Mesenchymal stem cell (in vitro differentiated cells and primary cell): ENCODE measurements around the gene PDK2.

Experiments
- DNase-seq: peaks from one replicate; pipeline ENCODE4 v3.0.0-alpha.2; 2013
- H2AFZ ChIP-seq: one replicate; pipeline ENCODE4 v1.6.1; 2013; ENCODE audit warnings: low read depth, mild to moderate bottlenecking, control low read depth, inconsistent platforms, low read length, moderate library complexity
- H2AK5ac ChIP-seq: 2 replicates; pipeline ENCODE4 v1.6.1; 2013; ENCODE audit warnings: low read length, moderate library complexity, mild to moderate bottlenecking, inconsistent platforms; ENCODE audit not compliant: severe bottlenecking
- H2BK120ac ChIP-seq: one replicate; pipeline ENCODE4 v1.6.1; 2013; ENCODE audit warnings: low read depth, mild to moderate bottlenecking, inconsistent platforms, low read length, moderate library complexity
- H2BK12ac ChIP-seq, 2 experiments: one replicate each; pipeline ENCODE4 v1.6.1; 2013; ENCODE audit warnings: inconsistent platforms in 2 of 2, low read length in 2 of 2, mild to moderate bottlenecking in 2 of 2, moderate library complexity in 2 of 2, control low read depth in 1 of 2
- H2BK15ac ChIP-seq: one replicate; pipeline ENCODE4 v1.6.1; 2013; ENCODE audit warnings: mild to moderate bottlenecking, low read depth, inconsistent platforms; ENCODE audit not compliant: poor library complexity, severe bottlenecking
- H2BK5ac ChIP-seq: 2 replicates; pipeline ENCODE4 v1.6.1; 2013; ENCODE audit warnings: low read depth, mild to moderate bottlenecking, low read length, control low read depth, inconsistent platforms; ENCODE audit not compliant: poor library complexity, severe bottlenecking
- H3K14ac ChIP-seq, 2 experiments: one replicate each; pipeline ENCODE4 v1.6.1; 2013; ENCODE audit warnings: inconsistent platforms in 2 of 2, low read length in 2 of 2, control low read depth in 1 of 2, mild to moderate bottlenecking in 1 of 2, moderate library complexity in 1 of 2
- H3K18ac ChIP-seq, 2 experiments: one replicate each; pipeline ENCODE4 v1.6.1; 2013; ENCODE audit warnings: inconsistent platforms in 2 of 2, low read length in 2 of 2, control low read depth in 1 of 2, low read depth in 1 of 2, mild to moderate bottlenecking in 1 of 2
- H3K23ac ChIP-seq, 2 experiments: one replicate each; pipeline ENCODE4 v1.6.1; 2013; ENCODE audit warnings: inconsistent platforms in 2 of 2, low read length in 2 of 2, mild to moderate bottlenecking in 2 of 2, moderate library complexity in 2 of 2, control low read depth in 1 of 2
- H3K27ac ChIP-seq: 2 replicates; pipeline ENCODE4 v1.5.1; 2013; ENCODE audit warnings: mild to moderate bottlenecking, moderate library complexity, low read length, control low read depth, inconsistent platforms; ENCODE audit not compliant: poor library complexity, severe bottlenecking
- H3K27me3 ChIP-seq, 2 experiments: 2 replicates each; pipeline versions ENCODE4 v1.6.1 to v1.7.0; 2013; ENCODE audit warnings: low read length in 2 of 2, mild to moderate bottlenecking in 2 of 2, moderate library complexity in 2 of 2, control low read depth in 1 of 2, inconsistent platforms in 1 of 2; ENCODE audit not compliant: control insufficient read depth in 1 of 2, insufficient read depth in 1 of 2
- H3K36me3 ChIP-seq, 2 experiments: 2 replicates each; pipeline versions ENCODE4 v1.6.1 to v1.7.0; 2013; ENCODE audit warnings: low read length in 2 of 2, control low read depth in 1 of 2, inconsistent platforms in 1 of 2, low read depth in 1 of 2, mild to moderate bottlenecking in 1 of 2; ENCODE audit not compliant: insufficient read depth in 2 of 2, control insufficient read depth in 1 of 2
- H3K4ac ChIP-seq, 2 experiments: one replicate each; pipeline ENCODE4 v1.6.1; 2013; ENCODE audit warnings: inconsistent platforms in 2 of 2, low read length in 2 of 2, mild to moderate bottlenecking in 2 of 2, moderate library complexity in 2 of 2, control low read depth in 1 of 2, low read depth in 1 of 2
- H3K4me1 ChIP-seq: 2 replicates; pipeline ENCODE4 v1.6.1; 2013; ENCODE audit warnings: low read depth, low read length, control low read depth; ENCODE audit not compliant: control insufficient read depth, insufficient read depth
- H3K4me2 ChIP-seq: 2 replicates; pipeline ENCODE4 v1.6.1; 2013; ENCODE audit warnings: low read length, mild to moderate bottlenecking, inconsistent platforms; ENCODE audit not compliant: poor library complexity, severe bottlenecking
- H3K4me3 ChIP-seq, 2 experiments: 2 replicates each; pipeline versions ENCODE4 v1.5.1 to v1.7.0; 2013; ENCODE audit warnings: low read length in 2 of 2, mild to moderate bottlenecking in 2 of 2, control low read depth in 1 of 2, low read depth in 1 of 2; ENCODE audit not compliant: insufficient read depth in 1 of 2
- H3K79me1 ChIP-seq: replicated peaks from 2 replicates; pipeline ENCODE4 v1.6.1; 2013; ENCODE audit warnings: mild to moderate bottlenecking, control low read depth, low read length, inconsistent platforms; ENCODE audit not compliant: poor library complexity, severe bottlenecking
- H3K9ac ChIP-seq: 2 replicates; pipeline ENCODE4 v1.7.0; 2013; ENCODE audit warnings: mild to moderate bottlenecking, low read length, moderate library complexity
- H3K9me3 ChIP-seq: 2 replicates; pipeline ENCODE4 v1.7.0; 2013; ENCODE audit warnings: mild to moderate bottlenecking, low read length; ENCODE audit not compliant: control insufficient read depth
- H4K8ac ChIP-seq: one replicate; pipeline ENCODE4 v1.6.1; 2013; ENCODE audit warnings: inconsistent platforms, mild to moderate bottlenecking, low read length, moderate library complexity
- H4K91ac ChIP-seq: one replicate; pipeline ENCODE4 v1.6.1; 2013; ENCODE audit warnings: mild to moderate bottlenecking, low read length, inconsistent platforms
- WGBS: methylation state at CpG from one replicate; pipeline ENCODE4 v1.1.7; 2013; ENCODE audit warnings: mixed read lengths; 5-methylcytosine and 5-hydroxymethylcytosine counted together

The PDK2 gene

DNA sequence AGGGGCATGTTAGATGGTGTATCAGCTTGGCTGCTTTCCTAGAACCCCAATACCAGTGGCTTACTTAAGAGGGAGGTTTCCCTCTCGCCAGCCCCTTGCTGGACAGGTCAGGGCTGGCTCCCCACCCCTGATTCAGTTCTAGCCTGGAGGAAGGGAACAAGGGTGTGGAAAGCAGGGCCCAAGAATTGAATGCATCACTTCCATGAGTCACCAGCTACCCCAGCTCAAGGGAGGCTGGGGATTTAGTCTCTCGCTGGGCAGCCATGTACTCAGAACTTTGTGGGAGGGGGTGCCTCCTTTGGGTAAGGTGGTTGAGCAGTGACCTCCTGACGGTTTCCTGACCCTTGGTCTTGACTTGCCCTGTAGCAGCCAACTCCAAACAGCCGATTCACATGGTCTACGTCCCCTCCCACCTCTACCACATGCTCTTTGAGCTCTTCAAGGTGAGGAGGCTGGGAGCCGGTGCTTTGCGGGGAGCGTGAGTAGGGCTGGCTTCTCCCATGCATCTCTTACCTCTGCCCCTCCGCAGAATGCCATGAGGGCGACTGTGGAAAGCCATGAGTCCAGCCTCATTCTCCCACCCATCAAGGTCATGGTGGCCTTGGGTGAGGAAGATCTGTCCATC, 12.8 kb downstream of the PDK2 start:
- Histone ChIP-seq H3K9me3 (no peaks in the 10 kb centered on the region), H3K23ac (no peak overlapping the region), H3K27me3 (no peaks in the 10 kb centered on the region)

DNA sequence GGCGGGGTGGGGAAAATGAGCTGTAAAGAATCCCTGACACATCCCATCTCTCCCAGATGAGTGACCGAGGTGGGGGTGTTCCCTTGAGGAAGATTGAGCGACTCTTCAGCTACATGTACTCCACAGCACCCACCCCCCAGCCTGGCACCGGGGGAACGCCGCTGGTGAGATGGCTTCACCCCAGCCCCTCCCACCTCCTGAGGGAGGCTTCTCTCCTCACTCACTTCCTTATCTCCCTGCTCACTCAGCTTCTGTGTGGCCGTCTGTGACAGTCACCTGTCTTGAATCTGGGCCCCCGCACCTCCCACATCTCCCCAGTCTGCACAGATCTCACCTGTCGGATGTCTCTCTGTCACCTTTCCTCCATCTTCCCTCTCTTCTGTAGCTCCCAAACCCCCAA, 13.4 kb downstream of the PDK2 start:
- peaks cover 0 to 4% of the 10 kb centered on the region in 2 experiments for H3K27me3 ChIP-seq
- peaks cover 21% of the 10 kb centered on the region for H3K4me1 ChIP-seq
- no peak overlapping the region for H4K8ac ChIP-seq
- H3K79me1 ChIP-seq: peaks cover 15% of the 10 kb centered on the region
- H3K9ac ChIP-seq: no peak overlapping the region
- H3K4ac ChIP-seq: no peak overlapping the region
- H2AFZ ChIP-seq: no peak overlapping the region
- H2BK15ac ChIP-seq: no peak overlapping the region
- peaks cover 53 to 94% of the 10 kb centered on the region in 2 experiments for H3K36me3 ChIP-seq
- H4K91ac ChIP-seq: no peak overlapping the region
- H2BK5ac ChIP-seq: no peak overlapping the region
- H3K4me3 ChIP-seq: no peak overlapping the region
- no peak overlapping the region for H2BK120ac ChIP-seq
- DNase-seq: no peak
- H3K14ac ChIP-seq: no peak overlapping the region
- no peak overlapping the region for H3K18ac ChIP-seq
- 89% methylated on average over 8 of the region's 9 CpGs for WGBS
- no peak overlapping the region for H3K4me2 ChIP-seq
- H3K23ac ChIP-seq: no peak overlapping the region
- H2BK12ac ChIP-seq: no peak overlapping the region
- no peak overlapping the region for H3K27ac ChIP-seq
- H2AK5ac ChIP-seq: no peak overlapping the region
- H3K9me3 ChIP-seq: no peaks in the 10 kb centered on the region

More for the DNA sequence above, 12.8 kb downstream of the PDK2 start:
- H3K9ac ChIP-seq: no peak overlapping the region
- H3K36me3 ChIP-seq: peaks cover 53 to 91% of the 10 kb centered on the region in 2 experiments
- H2BK15ac ChIP-seq: no peak overlapping the region
- H2BK12ac ChIP-seq: no peak overlapping the region
- no peak overlapping the region for H2BK120ac ChIP-seq
- H3K27ac ChIP-seq: no peak overlapping the region
- H3K79me1 ChIP-seq: peaks cover 20% of the 10 kb centered on the region
- no peak overlapping the region for H3K4ac ChIP-seq
- no peak overlapping the region for H3K4me2 ChIP-seq
- no peak overlapping the region for H3K4me3 ChIP-seq
- H4K8ac ChIP-seq: no peak overlapping the region
- no peak overlapping the region for H3K14ac ChIP-seq
- peaks cover 23% of the 10 kb centered on the region for H3K4me1 ChIP-seq
- no peak overlapping the region for H4K91ac ChIP-seq
- no peak overlapping the region for H2BK5ac ChIP-seq
- H2AK5ac ChIP-seq: no peak overlapping the region
- H2AFZ ChIP-seq: no peak overlapping the region
- DNase-seq: peak; percentile 29
- 89% methylated on average over 10 of the region's 10 CpGs for WGBS
- no peak overlapping the region for H3K18ac ChIP-seq

DNA sequence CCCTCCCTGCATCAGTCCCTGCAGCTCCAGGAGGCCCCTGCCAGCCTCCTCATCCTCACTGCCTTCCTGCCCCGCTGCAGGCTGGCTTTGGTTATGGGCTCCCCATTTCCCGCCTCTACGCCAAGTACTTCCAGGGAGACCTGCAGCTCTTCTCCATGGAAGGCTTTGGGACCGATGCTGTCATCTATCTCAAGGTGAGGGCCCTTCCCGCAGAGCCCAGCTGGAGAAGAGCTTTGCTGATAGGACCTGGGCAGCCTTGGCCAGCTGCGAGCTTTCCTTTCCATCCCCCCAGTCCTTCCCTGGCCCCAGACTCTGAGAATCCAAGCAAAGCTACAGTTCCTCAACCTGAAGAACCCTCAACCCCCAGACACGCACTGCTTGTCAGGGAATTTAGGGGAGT, 14.1 kb downstream of the PDK2 start:
- Histone ChIP-seq H3K18ac (no peak overlapping the region), H3K36me3 (peaks cover 53 to 94% of the 10 kb centered on the region in 2 experiments), H2BK15ac (no peak overlapping the region), H2AFZ (no peak overlapping the region), H2AK5ac (no peak overlapping the region), H3K79me1 (peaks cover 10% of the 10 kb centered on the region), H2BK120ac (no peak overlapping the region), H3K4me2 (no peak overlapping the region), H3K23ac (no peak overlapping the region), H2BK5ac (no peak overlapping the region), H3K4me3 (no peak overlapping the region), H3K27ac (no peak overlapping the region), H4K91ac (no peak overlapping the region), H3K4ac (no peak overlapping the region), H3K14ac (no peak overlapping the region), H2BK12ac (no peak overlapping the region), H3K27me3 (peaks cover 0 to 4% of the 10 kb centered on the region in 2 experiments), H3K9ac (no peak overlapping the region), H4K8ac (no peak overlapping the region), H3K4me1 (peaks cover 28% of the 10 kb centered on the region), H3K9me3 (no peaks in the 10 kb centered on the region)
- WGBS: 85% methylated on average over 7 of the region's 7 CpGs
- no peak for DNase-seq

DNA sequence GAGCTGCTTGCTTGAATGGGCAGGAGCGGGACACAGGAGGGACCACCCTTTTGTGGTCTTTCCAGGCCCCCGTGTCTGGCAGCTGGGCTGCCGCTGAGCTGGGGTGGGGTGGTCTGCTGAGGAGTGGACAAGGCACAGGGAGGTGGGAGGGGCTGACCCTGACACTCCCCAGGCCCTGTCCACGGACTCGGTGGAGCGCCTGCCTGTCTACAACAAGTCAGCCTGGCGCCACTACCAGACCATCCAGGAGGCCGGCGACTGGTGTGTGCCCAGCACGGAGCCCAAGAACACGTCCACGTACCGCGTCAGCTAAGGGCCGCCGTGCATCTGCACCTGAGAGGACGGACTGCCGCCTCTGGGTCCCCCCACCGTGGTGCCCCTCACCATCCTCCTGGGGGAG, 14.6 kb downstream of the PDK2 start:
- Histone ChIP-seq H3K27me3 (peaks cover 0 to 4% of the 10 kb centered on the region in 2 experiments), H4K91ac (no peak overlapping the region), H2BK120ac (no peak overlapping the region), H3K9ac (no peak overlapping the region), H3K4me1 (peaks cover 32% of the 10 kb centered on the region), H3K4me2 (no peak overlapping the region), H2AK5ac (no peak overlapping the region), H3K27ac (no peak overlapping the region), H3K4me3 (no peak overlapping the region), H3K23ac (no peak overlapping the region), H3K18ac (no peak overlapping the region), H2BK15ac (no peak overlapping the region), H3K4ac (no peak overlapping the region), H4K8ac (no peak overlapping the region), H3K14ac (no peak overlapping the region), H2BK12ac (no peak overlapping the region), H2AFZ (no peak overlapping the region), H3K79me1 (peaks cover 7% of the 10 kb centered on the region), H3K36me3 (peaks cover 53 to 91% of the 10 kb centered on the region in 2 experiments), H2BK5ac (no peak overlapping the region), H3K9me3 (no peaks in the 10 kb centered on the region)
- DNase-seq: no peak
- 91% methylated on average over 19 of the region's 19 CpGs for WGBS
